ENCODE measurements around the gene FAM229B. TPM values are rescaled to one million over a fixed set of nuclear protein-coding genes. Genes with fewer than 3 reads are reported as not detected.
A peak's percentile ranks its signal among the peaks of the same experiment; 100 is the strongest.
"Not testable (repeated sequence)": the region's sequence is repeated elsewhere in the genome, so short reads cannot be mapped to it uniquely, and the experiment has no call there.

The FAM229B gene
- polyA plus RNA-seq, 3 donors from 2014 or later, result 3.7 to 13.3 (median 6.4) TPM

GRCh38 chr6:112049996-112050395 lies 37.4 kb upstream of the FAM229B start:
- Mint-ChIP-seq H3K4me3 (no peak overlapping the region), H3K36me3 (no peaks in the 10 kb centered on the region), H3K27me3 (ENCODE audit: low read depth in 3 of 3) (no peaks in the 10 kb centered on the region), H3K27ac (no peak overlapping the region), H3K9me3 (no peaks in the 10 kb centered on the region), H3K4me1 (no peaks in the 10 kb centered on the region)
- DNase-seq, result no peak

DNA sequence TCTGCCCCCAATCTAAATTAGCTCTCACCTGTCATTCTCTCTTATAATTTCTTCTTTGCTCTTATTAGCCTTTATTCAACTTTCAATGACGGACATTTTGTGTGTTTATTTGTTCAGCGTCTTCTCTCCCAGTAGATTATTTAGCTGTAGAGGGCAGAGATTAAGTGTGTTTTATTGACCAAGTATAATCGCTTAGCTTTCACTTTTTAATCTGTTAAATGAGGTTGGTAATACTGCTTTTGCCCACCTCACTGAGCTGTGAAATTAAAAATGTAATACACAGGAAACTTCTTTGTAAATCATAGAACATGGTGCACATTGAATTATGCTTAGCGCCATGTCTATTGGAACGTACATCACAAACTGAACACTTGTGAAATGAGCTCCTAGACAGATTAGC lies 37.0 kb upstream of the FAM229B start:
- Mint-ChIP-seq H3K36me3 (no peaks in the 10 kb centered on the region), H3K27ac (no peak overlapping the region), H3K4me1 (no peaks in the 10 kb centered on the region), H3K9me3 (no peaks in the 10 kb centered on the region), H3K4me3 (no peak overlapping the region), H3K27me3 (ENCODE audit: low read depth in 3 of 3) (no peaks in the 10 kb centered on the region)
- DNase-seq, result no peak

DNA sequence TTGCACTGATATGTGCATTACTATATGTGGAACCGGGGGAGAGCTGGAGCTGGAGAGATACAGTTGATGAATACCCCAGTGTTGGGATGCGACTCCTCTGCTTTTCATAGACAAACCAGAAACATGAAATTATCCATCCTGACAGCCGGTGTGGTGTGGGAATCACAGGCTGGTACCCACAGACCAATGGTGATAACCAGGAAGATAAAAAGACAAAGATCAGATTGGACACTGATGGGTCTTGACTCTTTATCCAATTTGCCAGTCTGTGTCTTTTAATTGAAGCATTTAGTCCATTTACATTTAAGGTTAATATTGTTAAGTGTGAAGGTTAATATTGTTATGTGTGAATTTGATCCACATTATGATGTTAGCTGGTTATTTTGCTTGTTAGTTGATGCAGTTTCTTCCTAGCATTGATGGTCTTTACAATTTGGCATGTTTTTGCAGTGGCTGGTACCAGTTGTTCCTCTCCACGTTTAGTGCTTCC lies 36.1 kb upstream of the FAM229B start:
- not testable (repeated sequence) for H3K4me3 Mint-ChIP-seq, H3K36me3 Mint-ChIP-seq

GRCh38 chr6:112054001-112054400 lies 33.4 kb upstream of the FAM229B start, which contains the start of gene CCN6:
Gene CCN6 (plus strand): TSS chr6:112054104. CDS start chr6:112054358, 254 bp downstream.
- Mint-ChIP-seq H3K27ac (no peak within 1 kb of the TSS), H3K27me3 (ENCODE audit: low read depth in 3 of 3) (no peaks in the 10 kb centered on the region)

More for the DNA sequence above, 36.1 kb upstream of the FAM229B start:
- not testable (repeated sequence) for H3K9me3 Mint-ChIP-seq; H3K4me1 Mint-ChIP-seq; DNase-seq; H3K27me3 Mint-ChIP-seq (ENCODE audit: low read depth in 3 of 3); H3K27ac Mint-ChIP-seq

GRCh38 chr6:112054555-112055190 lies 32.7 kb upstream of the FAM229B start:
- H3K27ac Mint-ChIP-seq, result no peak overlapping the region
- no peak overlapping the region for H3K4me3 Mint-ChIP-seq
- H3K9me3 Mint-ChIP-seq, result no peaks in the 10 kb centered on the region
- H3K27me3 Mint-ChIP-seq (ENCODE audit: low read depth in 3 of 3), result no peaks in the 10 kb centered on the region
- DNase-seq, result no peak
- no peaks in the 10 kb centered on the region for H3K4me1 Mint-ChIP-seq
- H3K36me3 Mint-ChIP-seq, result no peaks in the 10 kb centered on the region

More at GRCh38 chr6:112054001-112054400, 33.4 kb upstream of the FAM229B start, which contains the start of gene CCN6:
- Mint-ChIP-seq H3K4me3 (no peak within 1 kb of the TSS), H3K4me1 (no peaks in the 10 kb centered on the region), H3K36me3 (no peaks in the 10 kb centered on the region), H3K9me3 (no peaks in the 10 kb centered on the region)
- DNase-seq, result no peak

DNA sequence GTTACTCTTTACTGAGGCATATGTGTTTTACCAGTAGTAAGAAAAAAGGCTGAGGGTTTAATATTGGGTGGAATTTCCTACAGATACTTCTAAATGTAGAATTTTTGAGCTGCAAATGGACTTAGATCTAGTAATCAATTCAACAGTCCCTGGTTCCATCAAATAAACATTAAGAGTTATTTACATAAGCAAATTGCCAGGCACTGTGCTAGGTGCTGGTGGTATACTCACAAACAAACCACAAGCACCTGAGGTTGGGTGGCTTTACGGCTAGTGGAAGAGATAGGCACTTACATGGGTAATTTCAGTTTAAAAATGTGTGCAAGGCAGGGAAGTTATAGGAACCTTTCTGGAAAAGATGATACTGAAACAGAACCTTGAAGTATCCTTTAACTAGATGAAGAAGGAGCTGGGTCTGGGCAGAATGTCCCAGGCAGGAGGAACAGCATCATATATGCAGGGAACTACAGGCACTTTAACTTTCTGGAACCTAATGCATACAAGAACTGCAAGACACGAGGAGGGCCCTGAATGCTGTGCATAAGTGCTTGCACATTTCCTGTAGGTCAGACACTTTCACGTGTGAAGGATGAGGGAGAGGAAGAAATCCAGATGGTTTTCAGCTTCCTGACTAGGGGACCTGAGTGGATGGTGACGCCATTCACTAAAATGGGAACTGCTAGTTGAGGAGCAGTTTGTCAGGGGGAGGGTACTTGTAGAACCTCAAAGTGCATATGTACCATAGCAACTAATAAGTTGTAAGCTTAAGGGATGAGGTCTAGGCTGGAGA lies 29.0 kb upstream of the FAM229B start:
- Mint-ChIP-seq H3K27ac (no peak overlapping the region), H3K4me1 (no peaks in the 10 kb centered on the region), H3K36me3 (no peaks in the 10 kb centered on the region), H3K4me3 (no peak overlapping the region), H3K27me3 (ENCODE audit: low read depth in 3 of 3) (no peaks in the 10 kb centered on the region), H3K9me3 (no peaks in the 10 kb centered on the region)
- DNase-seq, result no peak

DNA sequence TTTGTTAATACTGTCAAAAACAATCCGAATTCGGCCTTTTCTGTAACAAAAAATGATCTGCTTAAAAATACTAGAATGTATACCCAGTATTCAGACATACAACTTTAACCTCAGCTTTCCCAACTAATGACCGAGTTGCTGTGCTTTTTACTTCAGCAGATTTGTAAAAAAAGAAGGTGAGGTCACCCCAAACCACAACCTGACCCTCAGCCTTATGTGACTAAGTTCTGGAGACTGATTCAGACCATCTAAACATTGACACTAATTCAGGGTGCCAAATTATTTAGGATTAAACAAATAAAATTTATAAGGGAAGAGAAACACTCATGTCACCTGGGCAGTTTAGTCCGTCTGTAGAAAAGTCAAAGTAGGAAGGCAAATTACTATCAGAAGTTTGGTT lies 25.8 kb upstream of the FAM229B start:
- Mint-ChIP-seq H3K9me3 (no peaks in the 10 kb centered on the region), H3K27me3 (ENCODE audit: low read depth in 3 of 3) (no peaks in the 10 kb centered on the region), H3K4me3 (no peak overlapping the region), H3K36me3 (no peaks in the 10 kb centered on the region), H3K27ac (no peak overlapping the region), H3K4me1 (no peaks in the 10 kb centered on the region)
- no peak for DNase-seq

DNA sequence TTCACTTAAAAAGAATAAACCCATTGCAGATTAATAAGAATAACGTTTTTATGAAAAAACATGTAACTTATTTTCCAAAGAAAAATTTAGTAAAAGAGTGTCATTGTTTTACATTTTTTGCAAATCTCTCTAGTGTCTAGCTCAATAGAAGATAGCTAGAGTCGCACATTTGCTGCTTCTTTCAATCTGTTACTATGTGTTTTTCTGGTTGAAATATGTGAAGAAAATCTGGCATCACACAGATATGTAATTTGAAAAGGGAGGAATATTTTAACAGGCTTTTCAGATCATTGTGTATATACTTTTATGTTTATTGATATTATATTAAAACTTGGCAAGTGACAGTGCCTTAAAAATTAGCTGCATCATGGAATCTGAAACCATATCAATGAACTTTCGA lies 24.4 kb upstream of the FAM229B start:
- no peak overlapping the region for H3K27ac Mint-ChIP-seq
- peaks cover 0 to 2% (median 0%) of the 10 kb centered on the region in 3 donors for H3K27me3 Mint-ChIP-seq (ENCODE audit: low read depth in 3 of 3)
- no peaks in the 10 kb centered on the region for H3K9me3 Mint-ChIP-seq
- H3K4me1 Mint-ChIP-seq, result no peaks in the 10 kb centered on the region
- H3K36me3 Mint-ChIP-seq, result peaks cover 0 to 4% (median 0%) of the 10 kb centered on the region in 3 donors
- DNase-seq, result no peak
- H3K4me3 Mint-ChIP-seq, result no peak overlapping the region

GRCh38 chr6:112065426-112065986 lies 21.9 kb upstream of the FAM229B start:
- peaks cover 0 to 2% (median 0%) of the 10 kb centered on the region in 3 donors for H3K27me3 Mint-ChIP-seq (ENCODE audit: low read depth in 3 of 3)
- no peak for DNase-seq
- no peak overlapping the region for H3K27ac Mint-ChIP-seq

GRCh38 chr6:112066606-112067005 lies 20.8 kb upstream of the FAM229B start:
- Mint-ChIP-seq H3K27me3 (ENCODE audit: low read depth in 3 of 3) (peaks cover 0 to 2% (median 0%) of the 10 kb centered on the region in 3 donors), H3K4me1 (no peaks in the 10 kb centered on the region), H3K27ac (no peak overlapping the region), H3K9me3 (no peaks in the 10 kb centered on the region), H3K36me3 (peaks cover 2 to 19% (median 6%) of the 10 kb centered on the region in 3 donors), H3K4me3 (no peak overlapping the region)
- DNase-seq, result no peak

More at GRCh38 chr6:112065426-112065986, 21.9 kb upstream of the FAM229B start:
- H3K9me3 Mint-ChIP-seq, result no peaks in the 10 kb centered on the region
- no peak overlapping the region for H3K4me3 Mint-ChIP-seq
- H3K36me3 Mint-ChIP-seq, result peaks cover 0 to 15% (median 3%) of the 10 kb centered on the region in 3 donors
- H3K4me1 Mint-ChIP-seq, result no peaks in the 10 kb centered on the region

GRCh38 chr6:112081569-112081968 lies 5.8 kb upstream of the FAM229B start:
- peaks cover 0 to 1% (median 0%) of the 10 kb centered on the region in 3 donors for H3K27me3 Mint-ChIP-seq (ENCODE audit: low read depth in 3 of 3)
- no peak for DNase-seq
- peaks cover 0 to 3% of the 10 kb centered on the region in 2 donors for H3K4me1 Mint-ChIP-seq
- no peaks in the 10 kb centered on the region for H3K9me3 Mint-ChIP-seq
- H3K27ac Mint-ChIP-seq, result no peak overlapping the region
- peaks cover 4 to 21% (median 4%) of the 10 kb centered on the region in 3 donors for H3K36me3 Mint-ChIP-seq
- no peak overlapping the region for H3K4me3 Mint-ChIP-seq

DNA sequence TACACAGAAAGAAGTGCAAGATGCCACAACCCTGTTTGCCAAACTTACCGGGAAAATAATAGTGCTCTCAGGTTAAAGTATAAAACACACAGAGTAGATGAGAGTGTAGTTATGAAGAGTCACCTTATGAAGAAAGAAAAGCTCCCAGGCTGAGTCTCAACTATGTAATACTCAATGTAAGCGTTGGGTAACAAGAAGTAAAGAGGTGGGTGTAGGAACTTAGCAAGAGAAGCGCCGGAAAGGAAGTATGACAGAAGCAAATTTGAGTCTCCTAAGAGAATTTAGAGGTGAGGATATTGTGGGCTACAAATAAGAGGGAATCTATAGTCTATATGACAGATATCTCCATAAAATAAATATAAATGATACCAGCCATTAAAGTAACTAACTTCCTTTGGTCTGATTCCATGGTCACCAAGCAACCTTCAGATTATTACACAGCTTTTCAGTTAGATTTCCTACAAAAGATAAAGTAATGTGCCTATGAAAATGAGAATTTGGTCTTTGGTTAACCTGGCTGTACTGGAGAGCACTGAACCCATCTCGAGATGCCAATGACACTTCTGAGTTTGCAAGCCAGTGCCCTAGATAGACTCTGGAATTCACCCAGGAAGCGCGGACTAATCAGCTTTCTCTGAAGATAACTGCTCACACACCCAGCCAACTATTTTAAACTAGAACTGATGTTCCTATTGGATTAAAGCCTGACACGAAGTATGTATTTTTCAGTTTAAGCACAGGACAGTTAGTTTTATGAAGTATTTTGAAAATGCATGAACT lies 1.9 kb upstream of the FAM229B start:
- Mint-ChIP-seq H3K4me1 (peaks cover 0 to 3% of the 10 kb centered on the region in 2 donors), H3K27ac (no peak overlapping the region), H3K27me3 (ENCODE audit: low read depth in 3 of 3) (peaks cover 0 to 3% (median 2%) of the 10 kb centered on the region in 3 donors), H3K9me3 (no peaks in the 10 kb centered on the region), H3K36me3 (peaks cover 0 to 5% (median 0%) of the 10 kb centered on the region in 3 donors), H3K4me3 (peak overlapping the region; percentile 2 to 49 (median 34))
- no peak for DNase-seq

GRCh38 chr6:112086744-112087135 lies 651 bp upstream of the FAM229B start:
- Mint-ChIP-seq H3K9me3 (no peaks in the 10 kb centered on the region), H3K4me1 (peaks cover 0 to 3% of the 10 kb centered on the region in 2 donors), H3K27me3 (ENCODE audit: low read depth in 3 of 3) (peaks cover 2 to 3% (median 3%) of the 10 kb centered on the region in 3 donors), H3K36me3 (peaks cover 0 to 5% (median 3%) of the 10 kb centered on the region in 3 donors), H3K4me3 (no peak overlapping the region), H3K27ac (no peak overlapping the region)
- DNase-seq, result peak in 2 of 3 donors; percentile 4 to 6
